HL-60 (cell line): ENCODE results near the gene ZNF419.

Source experiments
- CTCF ChIP-seq: IDR thresholded peaks from one replicate; pipeline ENCODE4 v1.5.1; 2011; ENCODE audit warnings: low read length, control low read depth, inconsistent platforms; ENCODE audit not compliant: insufficient read depth
- GABPA ChIP-seq: IDR thresholded peaks from 2 replicates; pipeline ENCODE4 v1.6.1; 2012; ENCODE audit warnings: low read depth

- TF ChIP-seq GABPA (no peak), CTCF (no peak)
These were observed 49.6 kb upstream of the ZNF419 start for GRCh38 chr19:57437931-57438330.
